Glutamatergic neuron (in vitro differentiated cells): ENCODE data around the gene APAF1. TPM values are rescaled to one million over a fixed set of nuclear protein-coding genes. Genes with fewer than 3 reads are reported as not detected.

Source experiments
- DNase-seq: peaks from one replicate; pipeline ENCODE4 v3.0.0; 2022
- H3K27ac Mint-ChIP-seq: one replicate; pipeline ENCODE4 v1.8.0; 2020; ENCODE audit warnings: mild to moderate bottlenecking, mixed read lengths, inconsistent platforms; ENCODE audit not compliant: unreplicated experiment
- H3K27me3 Mint-ChIP-seq: one replicate; pipeline ENCODE4 v1.8.0; 2020; ENCODE audit warnings: mild to moderate bottlenecking, moderate library complexity, mixed read lengths, inconsistent platforms; ENCODE audit not compliant: unreplicated experiment
- H3K36me3 Mint-ChIP-seq: one replicate; pipeline ENCODE4 v1.8.0; 2020; ENCODE audit warnings: mild to moderate bottlenecking, mixed read lengths, inconsistent platforms; ENCODE audit not compliant: unreplicated experiment
- H3K4me1 Mint-ChIP-seq: one replicate; pipeline ENCODE4 v1.8.0; 2020; ENCODE audit warnings: mild to moderate bottlenecking, low read depth, mixed read lengths, inconsistent platforms; ENCODE audit not compliant: unreplicated experiment
- H3K4me3 Mint-ChIP-seq: one replicate; pipeline ENCODE4 v1.8.0; 2020; ENCODE audit warnings: mild to moderate bottlenecking, mixed read lengths, inconsistent platforms; ENCODE audit not compliant: unreplicated experiment
- H3K9me3 Mint-ChIP-seq: one replicate; pipeline ENCODE4 v1.8.0; 2020; ENCODE audit warnings: mild to moderate bottlenecking, moderate library complexity, mixed read lengths, inconsistent platforms; ENCODE audit not compliant: unreplicated experiment
- CTCF ChIP-seq: fragments of 200-600 bp; sonication (generic); IDR thresholded peaks from one replicate; pipeline ENCODE4 v1.5.0; 2021; ENCODE audit not compliant: partially characterized antibody, unreplicated experiment
- total RNA-seq: library from RNA; stranded (reverse); fragmentation: NEBNext Ultra II Directional; extraction: Animal tissue kit (Norgen Biotek cat#: 25700); gene quantifications from one replicate; pipeline ENCODE4 v1.2.1, GENCODE V29; 2021; ENCODE audit not compliant: unreplicated experiment

Gene APAF1
- total RNA-seq, 1 donor from 2014 or later, result 20.8 TPM

- peaks cover 3% of the 10 kb centered on the region for H3K27me3 Mint-ChIP-seq
- no peaks in the 10 kb centered on the region for H3K36me3 Mint-ChIP-seq
- no peak for DNase-seq
- H3K9me3 Mint-ChIP-seq, result no peaks in the 10 kb centered on the region
- TF ChIP-seq CTCF, result no peak
- peaks cover 5% of the 10 kb centered on the region for H3K4me1 Mint-ChIP-seq
- H3K4me3 Mint-ChIP-seq, result no peak overlapping the region
- no peak overlapping the region for H3K27ac Mint-ChIP-seq
These were observed 32.3 kb upstream of the APAF1 start for GRCh38 chr12:98612696-98613334.

GRCh38 chr12:98618952-98619351 is 26.1 kb upstream of the APAF1 start:
- no peak for TF ChIP-seq CTCF
- peaks cover 2% of the 10 kb centered on the region for H3K27me3 Mint-ChIP-seq
- H3K4me3 Mint-ChIP-seq, result no peak overlapping the region
- no peaks in the 10 kb centered on the region for H3K36me3 Mint-ChIP-seq
- no peaks in the 10 kb centered on the region for H3K4me1 Mint-ChIP-seq
- no peak overlapping the region for H3K27ac Mint-ChIP-seq
- DNase-seq, result no peak
- H3K9me3 Mint-ChIP-seq, result no peaks in the 10 kb centered on the region

GRCh38 chr12:98635657-98636323 is 9.3 kb upstream of the APAF1 start:
- Mint-ChIP-seq H3K27me3 (peaks cover 1% of the 10 kb centered on the region), H3K4me1 (no peaks in the 10 kb centered on the region), H3K4me3 (no peak overlapping the region), H3K36me3 (no peaks in the 10 kb centered on the region), H3K27ac (no peak overlapping the region), H3K9me3 (no peaks in the 10 kb centered on the region)
- no peak for DNase-seq
- no peak for TF ChIP-seq CTCF

- H3K36me3 Mint-ChIP-seq, result no peaks in the 10 kb centered on the region
- H3K27ac Mint-ChIP-seq, result no peak overlapping the region
- H3K9me3 Mint-ChIP-seq, result no peaks in the 10 kb centered on the region
- peaks cover 1% of the 10 kb centered on the region for H3K27me3 Mint-ChIP-seq
- no peak overlapping the region for H3K4me3 Mint-ChIP-seq
- TF ChIP-seq CTCF, result no peak
- DNase-seq, result no peak
- H3K4me1 Mint-ChIP-seq, result no peaks in the 10 kb centered on the region
These were observed 8.0 kb upstream of the APAF1 start for GRCh38 chr12:98637068-98637467.

GRCh38 chr12:98638009-98638408 is 7.1 kb upstream of the APAF1 start:
- TF ChIP-seq CTCF, result no peak
- DNase-seq, result no peak
- Mint-ChIP-seq H3K36me3 (no peaks in the 10 kb centered on the region), H3K27me3 (peaks cover 1% of the 10 kb centered on the region), H3K27ac (no peak overlapping the region), H3K4me1 (no peaks in the 10 kb centered on the region), H3K4me3 (no peak overlapping the region), H3K9me3 (no peaks in the 10 kb centered on the region)
